Activated T-cell treated with anti-CD3 and anti-CD28 coated beads for 24 hours (primary cell): ENCODE measurements around the gene ZC3H10.

Experiments used
- DNase-seq: peaks from one replicate; pipeline ENCODE4 v3.0.0-alpha.2; 2020; ENCODE audit warnings: low read depth

ZC3H10 gene

DNA sequence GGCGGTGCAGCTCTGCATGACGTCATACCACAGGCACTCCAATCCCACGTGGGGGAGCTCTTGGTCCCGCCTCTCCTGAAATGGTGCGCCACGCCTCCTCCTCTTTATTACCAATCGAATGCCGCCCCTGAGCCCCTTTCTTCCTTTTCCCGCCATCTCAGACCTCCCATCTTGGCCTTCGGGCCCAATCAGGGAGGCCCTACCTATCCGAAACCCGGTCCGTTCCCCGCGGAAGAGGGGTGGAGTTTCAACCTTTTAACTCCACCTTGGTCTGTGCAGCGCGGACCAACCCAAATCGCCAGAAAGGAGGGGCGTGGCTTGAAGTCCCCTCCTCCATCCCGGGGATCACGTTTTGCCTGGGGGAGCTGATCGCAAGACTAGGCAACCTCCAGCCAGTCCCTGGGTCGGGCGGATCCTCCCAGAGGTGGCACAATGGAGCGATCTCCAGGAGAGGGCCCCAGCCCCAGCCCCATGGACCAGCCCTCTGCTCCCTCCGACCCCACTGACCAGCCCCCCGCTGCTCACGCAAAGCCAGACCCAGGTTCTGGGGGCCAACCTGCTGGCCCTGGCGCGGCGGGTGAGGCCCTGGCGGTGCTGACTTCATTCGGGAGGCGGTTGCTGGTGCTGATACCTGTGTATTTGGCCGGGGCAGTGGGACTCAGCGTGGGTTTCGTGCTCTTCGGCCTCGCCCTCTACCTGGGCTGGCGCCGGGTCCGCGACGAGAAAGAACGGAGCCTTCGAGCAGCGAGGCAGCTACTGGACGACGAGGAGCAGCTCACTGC lies 10.0 kb downstream of the ZC3H10 start, which contains the start of gene ESYT1:
Gene ESYT1, plus strand, starts transcription at position 380 of the 782 bp plus-strand sequence. Its CDS starts 53 bp downstream, at position 433.
- DNase-seq, result peak; percentile 95

DNA sequence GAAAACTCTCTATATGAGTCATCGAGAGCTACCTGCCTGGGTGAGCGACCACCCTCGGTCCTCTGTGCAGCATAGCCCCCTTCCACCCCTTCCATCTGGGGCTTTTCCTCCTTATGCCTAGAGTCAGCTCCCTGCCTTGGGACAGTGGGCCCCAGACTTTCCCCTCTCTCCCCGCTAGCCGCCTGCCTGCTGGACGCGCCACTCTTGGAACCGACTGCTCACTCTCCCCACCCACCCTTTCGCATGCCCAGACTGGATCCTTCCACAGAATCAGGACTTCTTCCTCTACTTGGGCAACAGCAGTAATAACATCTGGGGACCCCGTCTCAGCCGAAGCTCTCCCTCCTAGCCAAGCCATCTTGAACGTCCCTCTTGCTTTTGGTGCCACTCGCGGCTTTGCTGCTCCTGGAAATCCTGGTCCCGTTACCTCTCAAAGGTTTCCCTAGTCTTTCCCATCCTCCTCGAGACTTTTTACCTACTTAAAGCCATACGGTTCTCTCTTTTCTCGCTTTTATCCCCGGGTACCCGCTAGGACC lies 10.7 kb downstream of the ZC3H10 start:
- no peak for DNase-seq

DNA sequence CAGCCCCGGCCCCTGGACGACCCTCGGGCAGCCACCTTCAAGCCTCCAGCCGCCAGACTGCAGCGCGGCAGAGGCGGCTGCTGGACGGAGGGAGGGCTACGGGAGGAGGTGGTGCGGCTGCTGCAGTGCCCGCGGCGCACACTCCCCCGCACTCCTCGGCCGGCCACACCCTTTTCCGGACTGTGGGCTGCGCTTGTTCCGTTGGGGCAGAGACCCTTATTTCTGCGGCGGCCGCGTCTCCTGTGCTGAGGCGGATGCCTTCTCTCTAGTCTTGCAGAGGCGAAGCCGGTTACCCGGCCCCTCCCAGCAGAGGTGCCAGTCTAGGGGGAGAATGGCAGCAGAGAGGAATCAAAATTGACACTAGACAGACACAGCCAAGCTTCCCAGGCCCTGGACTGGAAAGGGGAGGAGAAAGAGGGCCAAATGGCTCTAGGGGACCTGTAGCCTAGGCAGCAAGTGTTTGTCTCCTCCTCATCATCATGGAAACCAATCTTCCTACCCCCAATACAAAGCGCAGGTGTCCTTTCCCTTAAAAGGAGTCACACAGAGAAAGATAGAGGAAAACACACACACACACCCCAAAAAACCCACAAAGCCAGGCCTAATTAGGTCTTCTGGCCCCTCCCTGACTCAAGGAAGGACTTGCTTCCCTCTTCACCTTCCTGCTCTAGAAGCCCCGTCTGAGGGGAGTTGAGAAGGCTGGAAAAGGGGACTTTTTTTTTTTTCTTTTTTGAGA lies 11.3 kb downstream of the ZC3H10 start:
- DNase-seq, result peak; percentile 49

DNA sequence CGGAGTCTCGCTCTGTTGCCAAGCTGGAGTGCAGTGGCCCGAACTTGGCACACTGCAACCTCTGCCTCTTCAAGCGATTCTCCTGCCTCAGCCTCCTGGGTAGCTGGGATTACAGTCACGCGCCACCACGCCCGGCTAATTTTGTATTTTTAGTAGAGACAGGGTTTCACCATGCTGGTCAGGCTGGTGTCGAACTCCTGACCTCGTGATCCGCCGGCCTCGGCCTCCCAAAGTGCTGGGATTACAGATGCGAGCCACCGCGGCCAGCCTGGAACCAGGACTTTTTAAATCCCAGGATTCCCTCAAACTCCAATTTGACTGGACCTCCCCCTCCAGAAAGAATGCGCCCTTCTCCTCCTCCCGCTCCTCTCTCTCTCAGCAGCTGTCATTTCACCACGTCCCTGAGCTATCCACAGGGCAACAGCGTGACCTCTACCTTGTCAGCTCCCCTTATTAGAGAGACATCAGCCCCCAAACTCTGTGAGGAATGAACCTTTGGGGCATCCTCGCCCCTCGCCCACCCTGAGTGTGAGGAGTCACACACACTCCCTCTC lies 12.0 kb downstream of the ZC3H10 start:
- no peak for DNase-seq

DNA sequence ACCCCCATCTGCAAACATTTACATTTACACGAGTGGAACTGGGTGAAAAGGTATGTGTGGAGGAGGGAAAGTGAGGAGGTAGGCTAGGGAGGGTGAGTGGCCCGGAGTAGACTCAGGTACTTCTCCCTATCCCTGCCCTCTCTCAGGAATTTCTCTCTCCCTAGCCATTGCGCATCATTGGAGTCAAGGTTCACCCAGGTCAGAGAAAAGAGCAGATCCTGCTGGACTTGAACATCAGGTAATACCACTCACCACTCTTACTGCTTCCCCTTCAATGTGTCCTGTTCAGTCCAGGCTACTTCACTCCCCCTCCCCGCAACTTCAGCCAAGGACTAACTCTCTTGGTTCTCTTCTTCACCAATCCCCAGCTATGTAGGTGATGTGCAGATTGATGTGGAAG lies 12.8 kb downstream of the ZC3H10 start:
- no peak for DNase-seq

DNA sequence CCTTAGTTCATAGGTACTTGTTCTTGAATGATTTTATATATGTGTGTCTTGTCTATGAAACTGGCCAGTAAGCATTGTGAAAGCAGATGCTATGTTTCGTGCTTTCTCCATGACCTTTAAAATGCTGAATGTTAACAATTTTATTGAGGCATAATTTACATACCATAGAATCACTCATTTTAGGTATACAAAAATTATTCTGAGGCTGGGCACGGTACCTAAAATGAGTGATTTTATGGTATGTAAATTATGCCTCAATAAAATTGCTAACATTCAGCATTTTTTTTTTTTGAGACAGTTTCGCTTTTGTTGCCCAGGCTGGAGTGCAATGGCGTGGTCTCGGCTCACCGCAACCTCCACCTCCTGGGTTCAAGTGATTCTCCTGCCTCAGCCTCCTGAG lies 16.8 kb downstream of the ZC3H10 start:
- no peak for DNase-seq

DNA sequence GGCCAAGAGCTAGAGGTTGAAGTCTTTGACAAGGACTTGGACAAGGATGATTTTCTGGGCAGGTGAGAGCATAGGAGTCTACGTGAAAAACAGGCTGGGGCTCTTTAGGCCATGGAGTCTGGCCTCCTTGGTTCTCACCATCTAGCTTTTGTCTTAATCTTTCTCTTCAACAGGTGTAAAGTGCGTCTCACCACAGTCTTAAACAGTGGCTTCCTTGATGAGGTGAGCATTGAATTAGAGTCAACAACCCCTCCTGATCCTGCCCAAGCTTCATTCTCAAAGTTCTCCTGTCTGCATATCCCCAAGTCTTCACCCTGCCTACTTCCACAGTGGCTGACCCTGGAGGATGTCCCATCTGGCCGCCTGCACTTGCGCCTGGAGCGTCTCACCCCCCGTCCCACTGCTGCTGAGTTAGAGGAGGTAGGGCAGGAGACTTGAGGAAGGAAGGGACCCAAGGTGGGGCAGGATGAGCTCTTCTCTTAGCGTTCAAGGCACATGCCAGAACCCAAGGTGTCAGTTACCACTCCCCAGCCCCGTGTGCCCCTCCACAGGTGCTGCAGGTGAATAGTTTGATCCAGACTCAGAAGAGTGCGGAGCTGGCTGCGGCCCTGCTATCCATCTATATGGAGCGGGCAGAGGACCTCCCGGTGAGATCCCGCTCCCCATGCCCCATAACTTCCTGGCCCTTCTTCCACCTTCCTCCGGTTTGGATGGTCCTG lies 19.9 kb downstream of the ZC3H10 start:
- DNase-seq, result no peak

DNA sequence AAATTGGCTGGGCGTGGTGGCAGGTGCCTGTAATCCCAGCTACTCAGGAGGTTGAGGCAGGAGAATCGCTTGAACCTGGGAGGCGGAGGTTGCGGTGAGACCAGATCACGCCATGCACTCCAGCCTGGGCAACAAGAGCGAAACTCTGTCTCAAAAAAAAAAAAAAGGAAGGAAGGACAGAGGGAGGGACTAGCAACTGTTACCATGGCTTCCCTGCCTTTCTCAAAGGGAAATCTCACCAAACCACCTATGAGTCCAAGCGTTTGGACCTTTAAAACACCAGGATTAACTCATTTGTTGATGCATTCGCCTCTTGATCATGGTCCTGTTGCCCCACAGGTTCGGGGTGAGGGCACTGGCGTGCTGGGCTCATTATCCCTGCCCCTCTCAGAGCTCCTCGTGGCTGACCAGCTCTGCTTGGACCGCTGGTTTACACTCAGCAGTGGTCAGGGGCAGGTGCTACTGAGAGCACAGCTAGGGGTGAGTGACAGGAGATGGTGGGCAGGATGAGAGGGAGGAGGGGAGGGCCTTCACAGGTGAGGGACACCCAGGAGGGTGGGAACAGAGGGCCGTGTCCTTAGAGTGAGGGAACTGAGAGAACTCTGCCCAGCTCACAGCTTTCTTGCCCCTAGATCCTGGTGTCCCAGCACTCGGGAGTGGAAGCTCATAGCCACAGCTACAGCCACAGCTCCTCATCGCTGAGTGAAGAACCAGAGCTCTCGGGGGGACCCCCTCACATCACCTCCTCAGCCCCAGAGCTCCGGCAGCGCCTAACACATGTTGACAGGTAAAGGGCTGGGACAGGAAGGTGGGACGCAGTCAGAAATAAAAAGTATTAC lies 24.1 kb downstream of the ZC3H10 start:
- DNase-seq, result no peak

DNA sequence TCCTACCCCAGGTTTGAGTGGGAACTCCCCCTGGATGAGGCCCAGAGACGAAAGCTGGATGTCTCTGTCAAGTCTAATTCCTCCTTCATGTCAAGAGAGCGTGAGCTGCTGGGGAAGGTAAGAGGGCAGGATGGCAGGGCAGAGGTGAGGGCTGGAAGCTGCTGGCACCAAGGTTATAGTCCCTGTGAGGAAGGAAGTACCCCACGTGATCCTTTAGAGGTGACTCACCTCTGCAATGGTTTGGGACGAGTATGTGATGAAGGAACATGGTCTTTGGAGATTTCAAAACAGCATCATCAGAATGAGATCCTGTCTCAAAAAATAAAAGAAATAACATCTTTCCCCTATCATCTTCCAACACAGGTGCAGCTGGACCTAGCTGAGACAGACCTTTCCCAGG lies 25.2 kb downstream of the ZC3H10 start:
- no peak for DNase-seq

DNA sequence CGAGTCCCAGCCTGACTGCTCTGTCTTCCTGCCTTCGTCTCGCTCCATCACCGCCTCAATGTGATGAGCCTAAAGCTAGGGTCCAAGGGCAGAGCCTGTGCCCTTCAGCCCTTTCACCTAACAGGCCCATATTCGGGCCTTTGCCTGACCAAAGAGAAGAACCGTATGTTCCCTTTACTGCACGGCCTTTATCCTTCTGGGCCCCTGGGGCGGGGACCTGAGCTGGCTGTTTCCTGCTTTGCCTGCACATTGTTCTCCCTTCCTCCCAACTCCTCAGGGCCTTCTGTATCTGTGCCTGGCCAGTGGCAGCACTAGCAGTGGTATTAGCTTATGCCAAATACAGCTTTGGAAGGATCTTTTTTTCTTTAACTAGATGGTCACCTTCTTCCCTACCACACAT lies 25.8 kb downstream of the ZC3H10 start:
- no peak for DNase-seq

DNA sequence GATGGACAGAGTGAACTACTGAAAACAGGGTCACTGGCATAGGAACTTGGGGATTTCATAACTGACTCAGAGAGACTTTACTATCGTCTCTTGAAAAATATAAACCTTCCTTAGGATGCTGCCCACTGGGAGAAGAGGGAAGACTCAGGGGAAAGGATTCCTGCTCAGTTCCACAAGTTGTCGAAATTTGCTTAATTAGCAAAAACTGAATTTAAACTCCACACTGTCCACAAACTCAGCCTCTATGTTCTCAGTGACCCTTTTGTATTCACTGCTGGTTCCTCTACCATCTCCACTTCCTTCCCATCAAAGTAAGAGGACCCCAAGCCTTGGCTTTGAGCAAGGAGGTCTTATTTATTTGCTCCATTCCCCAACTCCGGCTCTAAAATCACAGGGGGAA lies 27.2 kb downstream of the ZC3H10 start:
- no peak for DNase-seq

DNA sequence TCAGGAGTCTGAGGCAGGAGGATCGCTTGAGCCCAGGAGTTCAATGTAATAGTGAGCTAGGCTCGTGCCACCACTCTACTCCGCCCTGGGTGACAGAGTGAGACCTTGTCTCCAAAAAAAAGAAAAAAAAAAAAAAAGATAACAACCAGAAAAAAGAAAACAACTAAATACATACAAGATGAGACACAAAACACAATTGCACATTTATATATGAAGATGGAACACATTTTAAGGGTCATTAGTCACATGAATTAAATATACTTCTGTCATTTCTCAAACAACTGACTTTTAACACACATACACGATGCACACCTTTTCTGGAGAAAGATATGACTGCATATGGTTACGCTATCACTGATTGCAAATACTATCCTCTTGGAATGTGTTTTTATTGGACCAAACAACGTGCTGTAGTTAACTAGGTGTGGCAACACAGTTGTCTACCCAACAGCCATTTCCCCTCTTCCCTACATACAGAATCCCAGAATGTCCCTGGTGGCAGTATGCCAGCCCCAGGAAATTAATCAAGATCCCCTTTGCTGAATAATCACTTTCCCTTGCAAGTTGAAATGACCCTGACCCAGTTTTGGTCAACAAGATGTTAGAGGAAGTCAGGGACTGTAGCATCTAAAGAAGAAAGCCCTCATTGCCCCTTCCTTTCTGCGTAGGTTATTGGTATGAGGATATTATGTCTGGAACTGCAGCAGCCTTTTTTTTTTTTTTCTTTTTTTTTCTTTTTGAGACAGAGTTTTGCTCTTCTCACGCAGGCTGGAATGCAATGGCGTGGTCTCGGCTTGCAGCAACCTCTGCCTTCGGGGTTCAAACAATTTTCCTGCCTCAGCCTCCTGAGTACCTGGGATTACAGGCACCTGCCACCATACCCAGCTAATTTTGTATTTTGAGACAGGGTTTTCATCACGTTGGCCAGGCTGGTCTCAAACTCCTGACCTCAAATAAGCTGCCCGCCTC lies 28.7 kb downstream of the ZC3H10 start:
- no peak for DNase-seq

DNA sequence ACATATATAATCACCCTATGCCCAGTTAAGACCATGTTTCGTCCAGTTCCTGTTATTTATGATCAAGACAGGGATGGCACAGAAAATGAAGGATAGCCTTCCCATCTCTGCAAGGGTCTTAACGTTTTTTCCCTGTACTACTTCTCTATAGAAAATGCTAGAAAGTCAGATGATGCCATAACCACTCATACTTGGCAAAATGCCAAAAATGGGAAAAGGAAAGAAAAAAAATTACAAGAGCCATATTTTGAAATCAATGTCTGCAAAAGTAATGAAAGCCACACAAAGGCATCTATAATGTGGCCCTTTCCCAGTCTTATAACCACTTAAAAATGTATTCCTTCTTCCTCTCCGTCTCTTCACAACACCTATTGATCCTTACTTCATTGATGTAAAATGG lies 32.5 kb downstream of the ZC3H10 start:
- DNase-seq, result no peak

DNA sequence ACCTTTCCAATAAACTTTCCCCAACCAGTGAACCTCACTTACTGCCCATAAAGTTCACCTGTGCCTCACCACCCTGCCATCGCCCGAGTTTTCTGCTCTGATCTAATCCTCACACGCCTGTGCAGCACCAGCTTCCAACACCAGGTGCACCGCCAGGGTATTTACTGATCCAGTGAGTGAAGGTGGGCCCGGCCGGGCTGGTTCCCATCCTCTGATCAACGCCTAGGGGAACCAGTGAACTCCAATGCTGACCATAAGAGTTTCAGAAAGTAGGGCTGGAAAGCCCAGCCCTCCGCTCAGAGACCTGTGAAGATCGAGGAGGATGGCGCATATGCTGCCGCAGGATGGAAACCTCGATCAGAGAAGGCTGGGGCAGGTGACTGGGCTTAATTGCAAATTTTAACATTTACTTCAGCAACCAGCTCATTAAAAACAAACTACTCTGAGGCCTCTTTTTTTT lies 33.6 kb downstream of the ZC3H10 start:
- peak; percentile 55 for DNase-seq

DNA sequence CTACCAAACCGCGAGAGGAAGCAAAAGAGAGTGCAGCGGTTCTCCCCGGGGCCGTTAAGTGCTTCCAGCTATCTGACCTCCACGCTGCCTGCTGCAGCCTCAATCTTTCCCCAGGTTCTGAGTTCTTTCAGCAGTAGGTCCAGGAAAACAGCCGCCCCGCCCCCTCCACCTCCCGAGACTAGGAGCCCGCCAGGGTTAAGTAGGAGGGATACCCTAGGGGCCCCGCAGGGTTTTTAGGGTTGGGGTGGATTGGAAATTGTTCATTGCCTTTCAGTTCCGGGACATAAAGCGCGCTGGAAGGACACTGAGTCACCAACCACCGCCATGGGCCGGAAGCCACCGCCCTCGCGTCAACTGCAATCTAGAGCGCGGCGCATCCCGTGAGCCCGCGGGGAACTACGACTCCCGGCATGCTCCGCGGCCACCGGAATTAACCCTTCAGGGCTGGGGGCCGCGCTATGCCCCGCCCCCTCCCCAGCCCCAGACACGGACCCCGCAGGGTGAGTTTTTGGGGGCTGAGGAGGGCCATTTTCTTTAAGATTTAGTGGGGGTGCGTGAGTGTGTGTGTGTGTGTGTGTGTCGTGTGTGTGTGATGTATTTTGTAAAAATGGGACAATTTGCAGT lies 34.2 kb downstream of the ZC3H10 start, which contains the start of gene MYL6B:
Gene MYL6B, plus strand, starts transcription at position 456 of the 624 bp plus-strand sequence. CDS start 1,332 bp downstream, outside the sequence.
- peak; percentile 91 for DNase-seq

DNA sequence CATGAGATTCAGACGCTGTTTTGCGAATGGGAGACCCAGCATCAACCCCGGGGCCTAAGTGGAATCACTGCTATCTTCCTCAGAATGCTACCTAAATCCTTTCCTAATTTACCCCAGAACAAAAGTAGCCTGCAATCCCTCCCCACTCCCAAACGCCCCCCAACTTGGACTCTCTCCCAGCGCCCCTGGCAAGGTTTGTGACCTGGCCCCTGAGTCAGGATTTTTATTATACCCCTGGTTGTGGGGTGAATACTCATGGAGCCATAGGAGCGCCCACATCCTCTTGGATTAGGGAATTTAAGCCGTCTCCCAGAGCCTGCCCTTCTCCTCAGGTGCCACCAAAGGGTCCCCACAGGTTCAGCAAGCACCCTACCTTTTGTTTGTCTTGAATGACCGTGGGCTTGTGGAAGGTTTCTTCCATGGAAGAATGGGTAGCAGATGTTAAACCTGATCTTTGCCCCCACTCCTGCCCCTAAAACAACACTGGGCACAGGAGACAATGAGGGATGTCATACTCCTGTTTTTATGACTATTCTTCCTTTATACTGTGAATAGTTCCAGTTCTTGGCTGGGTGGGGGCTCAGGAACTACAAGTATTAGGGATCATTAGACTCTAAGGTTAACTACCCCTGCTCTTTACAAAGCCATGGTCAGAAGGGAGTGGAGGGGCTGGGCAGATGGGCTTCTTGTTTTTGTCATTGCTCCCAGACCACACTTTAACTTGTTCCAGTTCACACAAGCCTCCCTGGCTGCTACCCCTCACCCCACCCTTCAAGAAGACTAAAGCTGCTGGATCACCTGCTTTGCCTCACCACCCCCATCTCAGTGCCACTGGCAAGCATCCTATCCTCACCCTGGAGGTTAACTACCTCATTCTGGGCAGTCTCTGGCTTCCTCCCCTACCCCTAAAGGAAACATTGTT lies 35.0 kb downstream of the ZC3H10 start:
- DNase-seq, result no peak

DNA sequence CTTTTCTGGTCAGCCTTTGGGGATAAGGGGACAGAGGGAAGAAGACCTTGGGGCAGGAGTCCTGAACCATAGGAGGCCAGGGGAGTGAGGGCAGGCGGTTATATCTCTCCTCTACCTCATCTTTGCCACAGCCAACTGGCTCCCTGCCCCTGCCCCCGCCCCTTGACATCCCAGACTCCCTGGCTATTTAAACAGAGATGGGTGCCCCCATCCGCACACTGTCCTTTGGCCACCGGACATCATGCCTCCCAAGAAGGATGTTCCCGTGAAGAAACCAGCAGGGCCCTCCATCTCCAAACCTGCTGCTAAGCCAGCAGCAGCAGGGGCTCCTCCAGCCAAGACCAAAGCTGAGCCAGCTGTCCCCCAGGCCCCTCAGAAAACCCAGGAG lies 35.6 kb downstream of the ZC3H10 start:
- DNase-seq, result no peak

DNA sequence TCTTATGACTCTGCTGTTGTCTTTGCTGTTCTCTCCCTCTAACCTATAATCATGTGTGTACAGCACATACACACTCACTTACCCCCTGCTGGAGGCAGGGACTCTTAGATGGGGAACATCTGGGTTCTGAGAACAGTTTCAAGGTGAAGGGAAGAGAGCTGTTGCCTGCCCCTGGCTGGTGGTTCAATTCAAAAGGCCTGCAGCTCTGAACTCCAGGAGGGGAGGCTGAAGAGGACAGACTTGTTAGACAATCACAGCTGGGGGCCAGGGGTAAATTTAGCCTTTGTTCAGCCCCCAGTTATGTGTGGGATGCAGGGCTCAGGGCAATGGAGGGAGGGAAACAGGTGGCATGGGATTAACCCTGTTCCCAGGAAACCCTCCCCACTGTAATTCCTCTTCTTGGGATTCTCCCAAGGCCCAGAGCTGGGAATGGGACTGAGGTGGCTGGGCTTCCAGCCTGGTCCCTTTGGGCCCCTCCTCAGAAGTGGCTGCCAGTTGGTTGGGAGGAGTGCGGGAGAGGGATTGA lies 36.2 kb downstream of the ZC3H10 start:
- DNase-seq, result no peak
